GM18951 (cell line): Measurements from ENCODE around the gene PLOD2.

Experiments
- POLR2A ChIP-seq: IDR thresholded peaks from 4 replicates; pipeline ENCODE4 v1.6.1; 2011; ENCODE audit warnings: mild to moderate bottlenecking; ENCODE audit not compliant: insufficient read length, insufficient read depth; ENCODE audit errors: extremely low read depth
- in situ Hi-C: fragments of 300-500 bp; cut with MboI; formaldehyde crosslinking; loops from one replicate; pipeline ENCODE4 v1.12.0; 2022; ENCODE audit warnings: low sequenced_read_pairs, mixed read lengths, inconsistent platforms; ENCODE audit not compliant: unreplicated experiment

Gene PLOD2

GRCh38 chr3:146093896-146094295 lies 67.1 kb downstream of the PLOD2 start:
- TF ChIP-seq POLR2A = no peak
- in situ Hi-C loops = no loop called here

DNA sequence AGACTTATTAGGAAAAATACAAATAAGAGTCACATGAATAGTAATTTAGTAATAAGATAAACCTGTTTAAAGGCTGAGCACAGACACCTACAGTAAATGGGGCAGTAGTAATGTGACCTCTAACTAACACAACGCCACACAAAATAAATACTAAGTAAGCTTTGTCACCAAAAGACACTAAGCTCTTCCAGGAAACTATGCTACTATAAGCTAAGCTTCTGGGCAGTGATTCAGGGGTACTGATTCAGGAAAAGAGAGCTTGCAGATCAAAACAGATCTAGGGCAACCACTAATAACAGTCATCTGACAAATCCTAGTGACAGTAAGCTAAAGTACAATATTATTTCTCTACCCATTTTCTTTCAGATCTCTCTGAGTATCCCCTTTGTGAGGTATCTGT lies 68.8 kb downstream of the PLOD2 start:
- in situ Hi-C loops = no loop called here
- TF ChIP-seq POLR2A = no peak

DNA sequence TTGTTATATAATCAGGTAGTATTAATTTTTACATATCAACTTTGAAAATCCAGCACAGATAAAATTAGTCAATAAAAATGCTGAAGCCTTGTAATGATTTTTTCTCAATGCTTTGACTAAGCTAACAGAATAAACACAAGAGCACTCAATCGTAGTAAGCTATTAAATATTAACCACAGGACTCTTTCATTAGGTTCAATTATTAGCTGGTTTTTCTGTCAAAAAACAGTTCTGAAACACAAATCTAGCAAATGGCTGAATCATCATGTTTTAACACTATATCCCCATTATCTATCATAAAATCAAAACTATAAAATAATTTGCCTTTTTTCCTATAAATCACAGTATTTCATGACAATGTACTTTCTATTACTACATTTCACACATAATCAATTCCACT lies 69.6 kb downstream of the PLOD2 start:
- in situ Hi-C loops = no loop called here
- no peak for TF ChIP-seq POLR2A

GRCh38 chr3:146090521-146090920 lies 70.5 kb downstream of the PLOD2 start:
- in situ Hi-C loops = no loop called here
- TF ChIP-seq POLR2A = no peak

DNA sequence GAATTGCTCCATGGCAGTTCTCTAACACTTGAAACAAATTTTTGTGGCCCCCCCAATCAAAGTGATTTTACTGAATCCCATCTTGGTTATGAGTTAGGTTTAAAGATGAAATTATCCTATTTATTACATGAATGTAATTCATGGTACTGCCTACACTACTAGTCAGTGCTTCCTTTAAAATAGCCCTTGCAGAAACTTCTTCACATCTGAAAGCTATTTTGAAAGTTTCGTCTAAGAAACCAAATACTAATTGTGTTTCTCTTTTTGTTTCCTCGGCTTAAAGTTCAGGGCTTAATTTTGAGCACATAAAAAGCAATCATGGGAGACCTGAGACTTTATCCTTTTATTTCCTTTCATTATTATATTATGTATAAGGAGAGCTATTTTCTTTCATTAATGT lies 72.1 kb downstream of the PLOD2 start:
- in situ Hi-C loops = no loop called here
- TF ChIP-seq POLR2A = no peak

- no peak for TF ChIP-seq POLR2A
- in situ Hi-C loops = no loop called here
These were observed 73.9 kb downstream of the PLOD2 start for GRCh38 chr3:146087116-146087515.

DNA sequence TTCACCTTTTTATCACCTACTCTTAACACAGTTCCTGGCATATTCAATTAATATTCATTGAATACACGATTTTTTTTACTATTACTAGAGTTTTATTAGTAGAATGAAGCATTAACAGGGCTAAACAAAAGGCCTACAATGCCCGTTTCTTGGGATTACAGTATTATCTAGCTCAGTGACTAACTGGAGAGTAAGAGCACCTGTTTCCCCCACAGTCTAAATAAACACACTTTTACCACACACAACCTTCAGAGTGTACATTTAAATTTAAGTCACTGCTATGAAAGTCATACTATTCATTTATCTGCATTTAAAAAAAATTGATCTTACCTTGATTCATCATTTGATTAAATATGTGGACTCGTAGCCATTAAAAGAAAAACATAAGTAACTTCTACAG lies 74.8 kb downstream of the PLOD2 start:
- TF ChIP-seq POLR2A = no peak
- in situ Hi-C loops = no loop called here

DNA sequence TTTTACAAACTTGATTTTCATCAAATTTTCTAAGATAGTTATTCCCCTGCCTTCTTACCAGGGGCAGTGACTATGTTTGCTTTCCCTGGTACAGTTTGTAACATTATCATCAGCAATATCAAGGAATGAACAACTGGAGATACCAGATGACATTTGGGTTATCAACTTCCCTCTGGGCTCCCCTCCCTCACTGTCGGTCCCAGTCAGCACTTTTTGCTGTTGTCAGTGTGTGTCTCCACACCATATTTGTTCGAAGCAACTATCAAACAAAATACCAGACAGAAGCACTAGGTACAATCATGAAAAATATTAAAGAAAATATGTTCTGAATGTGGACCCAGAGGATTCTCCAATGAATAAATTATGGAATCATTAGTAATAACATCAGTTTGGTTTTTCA lies 75.3 kb downstream of the PLOD2 start:
- TF ChIP-seq POLR2A = no peak
- in situ Hi-C loops = no loop called here

DNA sequence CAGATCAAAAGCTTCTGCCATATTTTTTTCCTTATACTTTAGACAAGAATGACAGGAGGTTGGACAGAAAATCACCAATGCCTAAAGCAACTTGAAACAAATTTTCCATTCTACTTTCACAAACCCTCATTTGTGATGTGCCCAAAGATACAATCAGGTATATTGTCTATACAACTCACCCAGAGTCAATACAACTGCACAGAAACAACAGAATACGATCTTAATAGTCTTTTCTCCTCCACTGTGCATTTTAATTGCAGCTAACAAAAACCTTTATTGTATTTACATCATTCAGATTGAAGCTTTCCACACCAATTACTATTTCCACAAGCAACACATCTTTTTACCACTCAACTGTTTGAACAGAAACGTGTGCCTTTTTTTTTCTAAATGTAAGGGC lies 80.4 kb downstream of the PLOD2 start:
- in situ Hi-C loops = no loop called here
- no peak for TF ChIP-seq POLR2A

DNA sequence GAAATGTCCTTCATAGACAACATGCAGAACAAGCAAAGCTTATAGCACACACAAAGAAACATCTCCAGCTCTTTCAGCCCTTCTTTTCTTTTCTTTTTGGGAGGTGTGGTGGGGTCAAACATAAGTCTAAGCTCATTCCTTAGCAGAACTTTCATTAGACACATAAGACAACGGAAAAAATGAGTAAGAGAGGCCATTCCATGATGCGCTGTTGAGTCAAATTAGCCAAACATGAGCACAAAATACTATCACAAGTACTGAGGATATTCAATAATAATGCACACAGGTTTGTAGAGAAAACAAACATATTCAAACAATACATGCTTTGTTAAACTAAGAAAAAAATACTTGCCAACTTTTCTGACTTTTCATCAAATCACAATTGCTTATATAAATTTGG lies 83.0 kb downstream of the PLOD2 start:
- in situ Hi-C loops = no loop called here
- TF ChIP-seq POLR2A = no peak

- in situ Hi-C loops = no loop called here
- no peak for TF ChIP-seq POLR2A
These were observed 83.8 kb downstream of the PLOD2 start for GRCh38 chr3:146077181-146077580.

- TF ChIP-seq POLR2A = no peak
These were observed 88.2 kb downstream of the PLOD2 start for GRCh38 chr3:146072824-146073223.

GRCh38 chr3:146072061-146072460 lies 88.9 kb downstream of the PLOD2 start:
- in situ Hi-C loops = loop anchor here (25.0 kb wide), 1 partner anchor 515 kb away; no protein-coding TSS in a partner anchor
- no peak for TF ChIP-seq POLR2A

More at GRCh38 chr3:146072824-146073223, 88.2 kb downstream of the PLOD2 start:
- in situ Hi-C loops = loop anchor here (25.0 kb wide), 1 partner anchor 514 kb away; no protein-coding TSS in a partner anchor

GRCh38 chr3:146071632-146072031 lies 89.4 kb downstream of the PLOD2 start:
- in situ Hi-C loops = loop anchor here (25.0 kb wide), 1 partner anchor 516 kb away; no protein-coding TSS in a partner anchor
- no peak for TF ChIP-seq POLR2A

DNA sequence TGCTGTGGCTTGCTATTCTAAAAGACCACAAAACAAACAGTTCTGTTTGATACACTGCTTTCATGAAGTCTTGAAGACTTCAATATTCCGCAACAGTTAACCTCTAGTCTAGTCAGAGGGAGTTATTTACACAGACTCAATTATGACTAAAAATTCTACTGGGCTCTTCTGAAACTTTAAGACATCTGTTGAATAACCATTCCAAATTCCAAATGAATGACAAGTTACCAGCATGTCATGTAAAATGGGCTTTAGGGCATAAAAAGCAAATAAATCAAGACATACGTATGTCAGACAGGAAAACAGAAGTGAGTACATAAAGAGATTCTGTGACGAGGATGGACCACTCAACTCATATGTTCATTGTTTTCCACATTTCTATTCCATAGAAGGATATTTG lies 93.9 kb downstream of the PLOD2 start:
- in situ Hi-C loops = loop anchor here (25.0 kb wide), 1 partner anchor 520 kb away; no protein-coding TSS in a partner anchor

GRCh38 chr3:146065573-146066006 lies 95.4 kb downstream of the PLOD2 start:
- in situ Hi-C loops = loop anchor here (25.0 kb wide), 1 partner anchor 522 kb away; no protein-coding TSS in a partner anchor
- TF ChIP-seq POLR2A = no peak

More for the DNA sequence above, 93.9 kb downstream of the PLOD2 start:
- TF ChIP-seq POLR2A = no peak
